OCI-LY3 (cell line): ENCODE measurements around the gene PRCD.

Source experiments
- H2AFZ ChIP-seq: fragments of 200-600, 300-600 bp; shearing (Covaris generic); 2 replicates; pipeline ENCODE4 v1.6.0; 2014; ENCODE audit warnings: antibody characterized with exemption, low read depth, low read length
- H3K27ac ChIP-seq: fragments of 200-600, 300-600 bp; sonication (generic); 2 replicates; pipeline ENCODE4 v1.5.1; 2014; ENCODE audit warnings: mild to moderate bottlenecking, low read length, moderate library complexity, mixed read lengths
- H3K27me3 ChIP-seq: fragments of 200-600, 300-600 bp; sonication (generic); 2 replicates; pipeline ENCODE4 v1.6.1; 2014; ENCODE audit warnings: low read depth, low read length, mixed read lengths
- H3K36me3 ChIP-seq: fragments of 200-600, 300-600 bp; sonication (generic); replicated peaks from 2 replicates; pipeline ENCODE3; 2014; ENCODE audit warnings: low read depth, low read length, mixed read lengths
- H3K4me1 ChIP-seq: fragments of 300-600, 200-600 bp; sonication (generic); 2 replicates; pipeline ENCODE4 v1.6.1; 2014; ENCODE audit warnings: low read length, mixed read lengths
- H3K4me2 ChIP-seq: fragments of 200-600, 300-600 bp; sonication (generic); 2 replicates; pipeline ENCODE4 v1.6.1; 2014; ENCODE audit warnings: low read length, mixed read lengths
- H3K4me3 ChIP-seq: fragments of 300-600, 200-600 bp; sonication (generic); 2 replicates; pipeline ENCODE4 v1.5.1; 2014; ENCODE audit warnings: antibody characterized with exemption, mild to moderate bottlenecking, low read length, moderate library complexity
- H3K79me2 ChIP-seq: fragments of 300-600, 200-600 bp; shearing (Covaris generic); 2 replicates; pipeline ENCODE4 v1.6.1; 2014; ENCODE audit warnings: mild to moderate bottlenecking, low read length, mixed read lengths
- H3K9ac ChIP-seq: fragments of 300-600, 200-600 bp; shearing (Covaris generic); 2 replicates; pipeline ENCODE4 v1.6.0; 2014; ENCODE audit warnings: mild to moderate bottlenecking, low read length, moderate library complexity
- H3K9me3 ChIP-seq: fragments of 200-600, 300-600 bp; shearing (Covaris generic); 2 replicates; pipeline ENCODE4 v1.6.1; 2014; ENCODE audit warnings: low read length, mixed read lengths; ENCODE audit not compliant: insufficient read depth
- H4K20me1 ChIP-seq: fragments of 200-600, 300-600 bp; sonication (generic); 2 replicates; pipeline ENCODE4 v1.6.1; 2016; ENCODE audit warnings: low read length, mixed read lengths; ENCODE audit not compliant: insufficient read depth
- CTCF ChIP-seq: fragments of 200-600, 300-600 bp; sonication (generic); IDR thresholded peaks from 2 replicates; pipeline ENCODE4 v1.5.1; 2014; ENCODE audit warnings: antibody characterized with exemption, low read length, low read depth
- EZH2phosphoT487 ChIP-seq: fragments of 200-600 bp; shearing (Covaris generic); IDR thresholded peaks from 2 replicates; pipeline ENCODE4 v1.6.1; 2018; ENCODE audit warnings: antibody characterized with exemption, mixed run types, low read depth

Gene PRCD

GRCh38 chr17:76577876-76578275, 38.0 kb downstream of the PRCD start:
- Histone ChIP-seq H3K79me2 (no peaks in the 10 kb centered on the region), H3K9me3 (no peaks in the 10 kb centered on the region), H3K4me1 (peaks cover 26% of the 10 kb centered on the region), H3K27me3 (no peaks in the 10 kb centered on the region), H3K36me3 (no peaks in the 10 kb centered on the region), H3K4me3 (no peak overlapping the region), H2AFZ (no peak overlapping the region), H3K9ac (no peak overlapping the region), H3K27ac (no peak overlapping the region), H4K20me1 (no peaks in the 10 kb centered on the region), H3K4me2 (no peak overlapping the region)
- no peak for TF ChIP-seq CTCF
- TF ChIP-seq EZH2phosphoT487 = no peak

GRCh38 chr17:76578376-76578775, 38.5 kb downstream of the PRCD start:
- no peaks in the 10 kb centered on the region for H3K36me3 ChIP-seq
- no peak overlapping the region for H3K9ac ChIP-seq
- H3K4me3 ChIP-seq = no peak overlapping the region
- H3K27me3 ChIP-seq = no peaks in the 10 kb centered on the region
- H3K4me2 ChIP-seq = no peak overlapping the region
- peaks cover 26% of the 10 kb centered on the region for H3K4me1 ChIP-seq
- no peaks in the 10 kb centered on the region for H4K20me1 ChIP-seq
- H2AFZ ChIP-seq = no peak overlapping the region
- no peaks in the 10 kb centered on the region for H3K9me3 ChIP-seq
- H3K79me2 ChIP-seq = no peaks in the 10 kb centered on the region
- H3K27ac ChIP-seq = no peak overlapping the region
- TF ChIP-seq EZH2phosphoT487 (no peak), CTCF (no peak)

GRCh38 chr17:76579281-76579680, 39.4 kb downstream of the PRCD start:
- TF ChIP-seq EZH2phosphoT487 (no peak), CTCF (no peak)
- Histone ChIP-seq H2AFZ (no peak overlapping the region), H3K79me2 (no peaks in the 10 kb centered on the region), H3K4me2 (peak overlapping the region; percentile 11), H3K9ac (no peak overlapping the region), H3K4me3 (no peak overlapping the region), H3K27ac (no peak overlapping the region), H4K20me1 (no peaks in the 10 kb centered on the region), H3K4me1 (peaks cover 26% of the 10 kb centered on the region), H3K27me3 (no peaks in the 10 kb centered on the region), H3K9me3 (no peaks in the 10 kb centered on the region), H3K36me3 (no peaks in the 10 kb centered on the region)

- Histone ChIP-seq H3K27ac (no peak overlapping the region), H3K27me3 (no peaks in the 10 kb centered on the region), H3K4me2 (peak overlapping the region; percentile 63), H4K20me1 (no peaks in the 10 kb centered on the region), H3K9me3 (no peaks in the 10 kb centered on the region), H3K36me3 (no peaks in the 10 kb centered on the region), H3K4me1 (peaks cover 26% of the 10 kb centered on the region), H2AFZ (no peak overlapping the region), H3K79me2 (no peaks in the 10 kb centered on the region), H3K4me3 (no peak overlapping the region), H3K9ac (no peak overlapping the region)
- TF ChIP-seq EZH2phosphoT487 = no peak
- no peak for TF ChIP-seq CTCF
These were observed 41.7 kb downstream of the PRCD start for GRCh38 chr17:76581515-76581914.
